T-helper 1 cell treated with Interleukin-12 subunit alpha and Interleukin-12 subunit beta and Interleukin-4 antibody, amounts not matched to agents 30 μg/mL and 1 μg/mL, for 36 hours (primary cell): ENCODE measurements around the gene SLC34A2.
"Not testable (repeated sequence)": the region's sequence is repeated elsewhere in the genome, so short reads cannot be mapped to it uniquely, and the experiment has no call there.

Experiments used
- H3K27ac Mint-ChIP-seq: one replicate; pipeline ENCODE4 v1.8.0; 2021; ENCODE audit warnings: mild to moderate bottlenecking, mixed read lengths
- H3K27me3 Mint-ChIP-seq: one replicate; pipeline ENCODE4 v1.8.0; 2021; ENCODE audit warnings: low read depth, mixed read lengths
- H3K36me3 Mint-ChIP-seq: one replicate; pipeline ENCODE4 v1.8.0; 2021; ENCODE audit warnings: low read depth, mixed read lengths
- H3K4me1 Mint-ChIP-seq: one replicate; pipeline ENCODE4 v1.8.0; 2021; ENCODE audit warnings: low read depth, mixed read lengths
- H3K4me3 Mint-ChIP-seq: one replicate; pipeline ENCODE4 v1.8.0; 2021; ENCODE audit warnings: mild to moderate bottlenecking, moderate library complexity, mixed read lengths
- H3K9me3 Mint-ChIP-seq: one replicate; pipeline ENCODE4 v1.8.0; 2021; ENCODE audit warnings: mixed read lengths

Gene SLC34A2, protein sequence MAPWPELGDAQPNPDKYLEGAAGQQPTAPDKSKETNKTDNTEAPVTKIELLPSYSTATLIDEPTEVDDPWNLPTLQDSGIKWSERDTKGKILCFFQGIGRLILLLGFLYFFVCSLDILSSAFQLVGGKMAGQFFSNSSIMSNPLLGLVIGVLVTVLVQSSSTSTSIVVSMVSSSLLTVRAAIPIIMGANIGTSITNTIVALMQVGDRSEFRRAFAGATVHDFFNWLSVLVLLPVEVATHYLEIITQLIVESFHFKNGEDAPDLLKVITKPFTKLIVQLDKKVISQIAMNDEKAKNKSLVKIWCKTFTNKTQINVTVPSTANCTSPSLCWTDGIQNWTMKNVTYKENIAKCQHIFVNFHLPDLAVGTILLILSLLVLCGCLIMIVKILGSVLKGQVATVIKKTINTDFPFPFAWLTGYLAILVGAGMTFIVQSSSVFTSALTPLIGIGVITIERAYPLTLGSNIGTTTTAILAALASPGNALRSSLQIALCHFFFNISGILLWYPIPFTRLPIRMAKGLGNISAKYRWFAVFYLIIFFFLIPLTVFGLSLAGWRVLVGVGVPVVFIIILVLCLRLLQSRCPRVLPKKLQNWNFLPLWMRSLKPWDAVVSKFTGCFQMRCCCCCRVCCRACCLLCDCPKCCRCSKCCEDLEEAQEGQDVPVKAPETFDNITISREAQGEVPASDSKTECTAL

GRCh38 chr4:25654971-25655963, at the start of gene SLC34A2:
TSS of gene SLC34A2 (plus strand) at chr4:25655851. CDS start at chr4:25662501, 6,650 bp downstream.
- H3K27ac Mint-ChIP-seq, result no peak within 1 kb of the TSS
- no peaks in the 10 kb centered on the region for H3K36me3 Mint-ChIP-seq
- no peaks in the 10 kb centered on the region for H3K4me1 Mint-ChIP-seq
- H3K27me3 Mint-ChIP-seq, result peaks cover 42% of the 10 kb centered on the region
- H3K4me3 Mint-ChIP-seq, result no peak within 1 kb of the TSS
- H3K9me3 Mint-ChIP-seq, result no peaks in the 10 kb centered on the region

- no peak overlapping the region for H3K27ac Mint-ChIP-seq
- H3K9me3 Mint-ChIP-seq, result no peaks in the 10 kb centered on the region
- no peaks in the 10 kb centered on the region for H3K36me3 Mint-ChIP-seq
- H3K27me3 Mint-ChIP-seq, result no peaks in the 10 kb centered on the region
- no peak overlapping the region for H3K4me3 Mint-ChIP-seq
- H3K4me1 Mint-ChIP-seq, result peaks cover 1% of the 10 kb centered on the region
Measured at GRCh38 chr4:25608644-25609043, 47.0 kb upstream of the SLC34A2 start.

- Mint-ChIP-seq H3K9me3 (no peaks in the 10 kb centered on the region), H3K4me3 (no peak overlapping the region), H3K36me3 (no peaks in the 10 kb centered on the region), H3K27me3 (no peaks in the 10 kb centered on the region), H3K27ac (no peak overlapping the region), H3K4me1 (peaks cover under 1% of the 10 kb centered on the region)
Measured at GRCh38 chr4:25609976-25610375, 45.7 kb upstream of the SLC34A2 start.

DNA sequence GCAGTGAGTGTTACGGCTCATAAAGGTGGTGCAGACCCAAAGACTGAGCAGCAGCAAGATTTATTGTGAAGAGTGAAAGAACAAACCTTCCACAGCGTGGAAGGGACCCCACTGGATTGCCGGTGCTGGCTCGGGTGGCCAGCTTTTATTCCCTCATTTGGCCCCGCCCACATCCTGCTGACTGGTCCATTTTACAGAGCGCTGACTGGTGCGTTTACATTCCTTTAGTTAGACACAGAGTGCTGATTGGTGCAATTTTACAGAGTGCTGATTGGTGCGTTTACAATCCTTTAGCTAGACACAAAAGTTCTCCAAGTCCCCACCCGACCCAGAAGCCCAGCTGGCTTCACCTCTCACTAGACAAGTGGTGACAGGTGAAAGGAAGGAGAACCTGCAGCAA, 42.0 kb upstream of the SLC34A2 start:
- not testable (repeated sequence) for H3K27me3 Mint-ChIP-seq, H3K4me3 Mint-ChIP-seq, H3K9me3 Mint-ChIP-seq, H3K36me3 Mint-ChIP-seq, H3K4me1 Mint-ChIP-seq, H3K27ac Mint-ChIP-seq

DNA sequence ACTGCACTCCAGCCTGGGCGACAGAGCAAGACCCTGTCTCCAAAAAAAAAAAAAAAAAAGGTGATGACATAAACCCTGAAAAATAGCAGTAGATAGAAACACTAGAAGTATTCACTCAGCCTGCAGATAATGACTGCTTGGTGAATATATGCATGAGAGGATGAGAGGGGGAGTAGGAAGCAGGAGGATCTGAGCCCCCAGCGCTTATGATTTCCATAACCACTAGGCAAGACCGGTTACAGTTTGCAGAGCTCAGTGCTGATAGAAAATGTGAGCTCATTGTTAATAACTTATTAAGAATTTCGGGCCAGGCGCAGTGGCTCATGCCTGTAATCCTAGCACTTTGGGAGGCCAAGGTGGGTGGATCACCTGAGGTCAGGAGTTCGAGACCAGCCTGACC, 40.8 kb upstream of the SLC34A2 start:
- no peak overlapping the region for H3K27ac Mint-ChIP-seq
- no peak overlapping the region for H3K4me3 Mint-ChIP-seq
- H3K36me3 Mint-ChIP-seq, result no peaks in the 10 kb centered on the region
- H3K27me3 Mint-ChIP-seq, result no peaks in the 10 kb centered on the region
- no peaks in the 10 kb centered on the region for H3K4me1 Mint-ChIP-seq
- H3K9me3 Mint-ChIP-seq, result no peaks in the 10 kb centered on the region

GRCh38 chr4:25621027-25621930, 34.4 kb upstream of the SLC34A2 start:
- H3K36me3 Mint-ChIP-seq, result no peaks in the 10 kb centered on the region
- H3K9me3 Mint-ChIP-seq, result no peaks in the 10 kb centered on the region
- no peak overlapping the region for H3K27ac Mint-ChIP-seq
- H3K4me3 Mint-ChIP-seq, result no peak overlapping the region
- H3K27me3 Mint-ChIP-seq, result peaks cover 5% of the 10 kb centered on the region
- H3K4me1 Mint-ChIP-seq, result no peaks in the 10 kb centered on the region

DNA sequence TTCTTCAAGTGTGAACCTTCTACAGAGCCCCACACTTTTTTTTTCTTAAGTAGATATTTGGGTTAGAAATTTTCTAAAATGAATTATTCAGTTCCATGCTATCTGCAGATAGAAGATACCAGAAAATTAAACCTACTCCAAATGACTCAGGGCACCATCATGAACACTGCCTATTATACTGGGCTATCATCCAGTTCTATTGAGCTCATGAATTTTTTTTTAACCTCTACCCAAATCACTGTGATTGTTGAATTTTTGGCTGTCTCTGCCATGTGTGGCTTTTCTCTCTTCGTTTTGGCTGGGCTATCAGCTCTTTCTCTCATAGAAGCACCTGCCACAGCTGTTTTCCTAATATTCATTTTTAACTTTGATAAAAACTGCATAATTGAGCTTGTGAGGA, 31.0 kb upstream of the SLC34A2 start:
- no peaks in the 10 kb centered on the region for H3K9me3 Mint-ChIP-seq
- H3K4me3 Mint-ChIP-seq, result no peak overlapping the region
- H3K4me1 Mint-ChIP-seq, result no peaks in the 10 kb centered on the region
- no peaks in the 10 kb centered on the region for H3K36me3 Mint-ChIP-seq
- peaks cover 5% of the 10 kb centered on the region for H3K27me3 Mint-ChIP-seq
- no peak overlapping the region for H3K27ac Mint-ChIP-seq

GRCh38 chr4:25628451-25628850, 27.2 kb upstream of the SLC34A2 start:
- Mint-ChIP-seq H3K36me3 (no peaks in the 10 kb centered on the region), H3K4me3 (no peak overlapping the region), H3K9me3 (no peaks in the 10 kb centered on the region), H3K27me3 (no peaks in the 10 kb centered on the region), H3K4me1 (no peaks in the 10 kb centered on the region), H3K27ac (no peak overlapping the region)

- no peaks in the 10 kb centered on the region for H3K27me3 Mint-ChIP-seq
- no peak overlapping the region for H3K4me3 Mint-ChIP-seq
- H3K36me3 Mint-ChIP-seq, result no peaks in the 10 kb centered on the region
- H3K4me1 Mint-ChIP-seq, result no peaks in the 10 kb centered on the region
- H3K9me3 Mint-ChIP-seq, result no peaks in the 10 kb centered on the region
- no peak overlapping the region for H3K27ac Mint-ChIP-seq
Measured at GRCh38 chr4:25632135-25632534, 23.5 kb upstream of the SLC34A2 start.

DNA sequence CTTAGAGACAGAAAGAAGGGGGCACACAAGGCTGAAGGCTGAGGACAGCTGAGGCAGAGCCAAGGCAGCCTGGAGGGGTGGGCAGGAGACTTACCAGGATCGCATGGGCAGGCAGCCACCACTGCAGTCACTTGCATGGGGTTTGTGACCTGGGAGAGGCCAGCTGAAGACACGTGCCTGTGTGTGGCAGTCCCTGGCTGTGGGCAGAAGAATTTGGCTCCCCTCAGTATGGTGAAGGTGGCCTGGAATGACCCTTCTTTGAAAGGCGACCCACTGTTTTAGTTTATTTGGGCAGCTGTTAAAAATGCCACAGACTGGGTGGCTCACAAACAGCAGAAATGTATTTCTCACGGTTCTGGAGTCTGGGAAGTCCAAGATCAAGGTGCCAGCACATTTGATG, 22.1 kb upstream of the SLC34A2 start:
- no peak overlapping the region for H3K27ac Mint-ChIP-seq
- no peaks in the 10 kb centered on the region for H3K36me3 Mint-ChIP-seq
- H3K4me1 Mint-ChIP-seq, result no peaks in the 10 kb centered on the region
- H3K4me3 Mint-ChIP-seq, result no peak overlapping the region
- no peaks in the 10 kb centered on the region for H3K27me3 Mint-ChIP-seq
- H3K9me3 Mint-ChIP-seq, result no peaks in the 10 kb centered on the region

DNA sequence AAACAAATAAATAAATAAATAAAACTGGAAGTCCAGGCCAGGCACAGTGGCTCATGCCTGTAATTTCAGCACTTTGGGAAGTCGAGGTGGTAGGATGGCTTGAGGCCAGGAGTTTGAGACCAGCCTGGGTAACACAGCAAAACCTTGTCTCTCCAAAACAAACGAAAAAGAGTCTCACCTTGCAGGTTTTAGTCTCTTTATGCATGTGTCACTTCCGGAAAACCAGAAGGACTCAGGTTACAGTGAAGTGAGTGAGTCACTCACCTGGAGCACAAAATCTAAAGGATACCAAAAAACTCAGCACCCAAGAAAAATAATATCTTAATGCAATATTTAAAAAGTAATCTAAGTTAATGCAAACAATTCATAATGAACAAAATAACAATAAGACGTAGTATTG, 20.1 kb upstream of the SLC34A2 start:
- no peak overlapping the region for H3K27ac Mint-ChIP-seq
- H3K4me1 Mint-ChIP-seq, result no peaks in the 10 kb centered on the region
- no peak overlapping the region for H3K4me3 Mint-ChIP-seq
- H3K9me3 Mint-ChIP-seq, result no peaks in the 10 kb centered on the region
- H3K27me3 Mint-ChIP-seq, result no peaks in the 10 kb centered on the region
- no peaks in the 10 kb centered on the region for H3K36me3 Mint-ChIP-seq

GRCh38 chr4:25637581-25638220, 17.9 kb upstream of the SLC34A2 start:
- H3K4me3 Mint-ChIP-seq, result no peak overlapping the region

GRCh38 chr4:25638221-25638601, 17.4 kb upstream of the SLC34A2 start:
- Mint-ChIP-seq H3K4me1 (no peaks in the 10 kb centered on the region), H3K4me3 (no peak overlapping the region), H3K27ac (no peak overlapping the region), H3K9me3 (no peaks in the 10 kb centered on the region), H3K27me3 (no peaks in the 10 kb centered on the region), H3K36me3 (no peaks in the 10 kb centered on the region)

More at GRCh38 chr4:25637581-25638220, 17.9 kb upstream of the SLC34A2 start:
- Mint-ChIP-seq H3K9me3 (no peaks in the 10 kb centered on the region), H3K36me3 (no peaks in the 10 kb centered on the region), H3K4me1 (no peaks in the 10 kb centered on the region), H3K27ac (no peak overlapping the region), H3K27me3 (no peaks in the 10 kb centered on the region)
